Caki2 (cell line): ENCODE measurements around the gene POC1A. TPM values are rescaled to one million over a fixed set of nuclear protein-coding genes. Genes with fewer than 3 reads are reported as not detected.
"Not testable (repeated sequence)": the region's sequence is repeated elsewhere in the genome, so short reads cannot be mapped to it uniquely, and the experiment has no call there.

Source experiments
- DNase-seq: peaks from one replicate; pipeline ENCODE4 v3.0.0-alpha.2; 2015; ENCODE audit warnings: low read depth
- in situ Hi-C: cut with HindIII; loops from 2 replicates; pipeline ENCODE4 v1.10.0; 2016; ENCODE audit warnings: low sequenced_read_pairs, low pct_unique_long_range_greater_than_20kb, mixed read lengths
- total RNA-seq: library from RNA; depleted of rRNA; stranded (reverse); fragments of >200 nt; shearing (Covaris generic); gene quantifications from 2 replicates; pipeline ENCODE4 v1.2.3, GENCODE V29; 2014; ENCODE audit warnings: low replicate concordance

Gene POC1A
- total RNA-seq, 1 experiment from 2014 or later: 20.8 TPM

DNA sequence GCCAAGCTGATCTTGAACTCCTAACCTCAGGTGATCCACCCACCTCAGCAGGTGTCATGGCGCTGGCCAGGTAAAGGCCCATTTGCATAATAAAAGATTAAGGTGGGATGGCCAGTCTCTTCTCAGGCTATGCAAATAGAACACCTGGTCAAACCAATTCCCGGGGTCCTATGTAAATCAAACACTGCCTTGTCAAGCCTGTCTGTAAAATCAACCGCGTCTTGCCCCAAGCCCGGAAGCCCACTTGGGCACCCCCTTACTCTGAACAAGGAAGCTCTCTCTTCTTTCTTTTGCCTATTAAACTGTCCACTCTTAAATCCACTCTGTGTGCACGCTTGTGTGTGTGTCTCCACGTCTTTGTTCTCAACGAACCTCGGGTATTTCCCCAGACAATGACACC, 13.0 kb upstream of the POC1A start:
- in situ Hi-C loops: no loop called here
- no peak for DNase-seq

DNA sequence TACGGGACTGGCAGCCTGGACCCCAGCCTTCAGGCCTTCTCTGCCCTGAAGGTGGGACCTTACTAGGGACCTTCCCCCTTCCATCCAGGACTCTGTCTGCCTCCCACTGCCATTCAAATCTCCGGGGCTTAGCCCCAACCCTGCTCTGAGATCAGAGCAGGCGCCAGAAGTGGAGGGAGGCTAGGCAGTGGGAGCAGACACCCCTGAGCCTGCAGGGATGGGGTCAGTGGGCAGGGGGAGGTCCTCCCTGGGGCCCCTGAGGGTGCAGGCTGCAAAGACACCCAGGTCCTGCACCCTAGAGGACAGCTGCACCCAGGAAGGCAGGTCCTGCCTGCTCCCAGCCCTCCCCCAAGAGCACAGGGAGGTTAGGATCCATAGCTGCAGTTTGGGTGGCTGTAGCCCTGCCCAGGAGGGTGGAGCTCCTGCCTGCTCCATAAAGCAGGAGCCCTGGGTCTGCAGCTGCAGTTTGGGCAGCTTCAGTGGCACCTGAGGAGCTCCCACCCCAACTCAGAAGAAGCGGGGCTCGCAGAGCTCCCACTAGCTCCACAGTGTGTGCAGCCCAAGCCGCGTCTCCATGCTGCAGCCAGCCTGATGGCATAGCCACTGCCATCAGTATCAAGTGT, 8.1 kb upstream of the POC1A start:
- in situ Hi-C loops: no loop called here
- no peak for DNase-seq

DNA sequence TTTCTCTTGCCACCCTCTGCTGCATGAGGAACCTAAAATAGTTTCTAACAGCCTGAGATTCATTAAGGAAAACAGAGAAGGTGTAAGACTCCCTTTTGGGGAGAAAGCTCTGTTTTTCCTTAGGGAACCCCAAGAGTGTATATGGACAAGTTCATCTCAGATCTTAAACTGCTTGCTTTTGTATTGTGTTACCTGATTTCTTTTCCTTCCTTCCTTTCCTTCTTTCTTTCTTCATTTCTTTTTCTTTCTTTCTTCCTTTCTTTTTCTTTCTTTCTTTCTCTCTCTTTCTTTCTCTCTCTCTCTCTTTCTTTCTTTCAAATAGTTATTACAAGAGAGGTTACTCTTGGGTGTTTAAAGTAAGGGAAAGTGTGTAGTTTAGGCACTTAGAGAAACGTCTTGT, 5.3 kb upstream of the POC1A start:
- no peak for DNase-seq
- in situ Hi-C loops: no loop called here

DNA sequence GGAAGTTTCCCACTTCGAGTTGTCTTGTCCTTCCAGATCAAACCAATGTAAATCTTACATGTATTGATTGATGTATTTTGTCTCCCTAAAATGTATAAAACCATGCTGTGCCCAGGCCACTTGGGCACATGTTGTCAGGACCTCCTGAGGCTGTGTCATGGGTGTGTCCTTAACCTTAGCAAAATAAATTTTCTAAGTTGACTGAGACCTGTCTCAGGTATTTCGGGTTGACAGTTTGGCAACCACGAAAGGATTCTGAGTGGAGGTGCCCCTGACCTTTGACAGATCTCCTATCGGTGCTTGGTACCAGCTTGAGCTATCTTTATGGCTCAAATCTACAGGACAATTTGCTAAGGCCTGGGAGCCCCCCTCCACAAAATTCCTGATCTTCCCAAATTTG, 1.7 kb upstream of the POC1A start:
- in situ Hi-C loops: no loop called here
- no peak for DNase-seq

DNA sequence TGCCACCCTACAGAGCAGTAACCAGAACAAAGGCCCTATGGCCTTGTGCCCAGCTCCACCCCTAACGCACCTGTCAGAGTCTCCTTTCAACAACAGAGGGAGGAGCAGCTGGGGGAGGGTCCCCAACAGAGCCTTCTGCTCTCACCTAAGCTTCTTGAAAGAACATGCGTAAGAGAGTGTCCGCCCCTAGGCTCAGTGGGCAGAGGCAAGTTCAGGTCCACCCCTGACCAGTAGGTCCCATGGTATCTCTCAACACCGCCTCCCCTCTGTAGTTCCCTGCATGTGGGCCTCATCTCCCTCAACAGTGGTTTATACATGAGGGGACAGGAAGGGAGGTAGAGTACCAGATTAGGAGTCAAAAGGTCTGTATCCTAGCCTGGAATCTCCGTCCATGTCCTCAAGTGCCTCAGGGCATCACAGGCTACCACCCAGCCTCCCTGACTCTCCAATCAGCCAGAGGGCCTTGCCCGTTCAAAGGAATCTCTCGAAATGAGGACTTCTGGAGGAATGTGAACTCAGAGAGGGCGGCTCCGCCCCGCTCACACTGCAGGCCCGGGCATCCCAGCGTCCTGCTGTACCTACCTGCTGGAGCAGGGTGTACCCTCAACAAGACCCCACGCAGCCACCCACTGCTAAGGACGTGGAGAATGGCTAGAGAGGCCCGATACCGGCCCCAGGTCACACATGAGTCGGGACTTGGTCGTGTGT, 680 bp downstream of the POC1A start:
- in situ Hi-C loops: no loop called here
- peak; percentile 50 for DNase-seq

DNA sequence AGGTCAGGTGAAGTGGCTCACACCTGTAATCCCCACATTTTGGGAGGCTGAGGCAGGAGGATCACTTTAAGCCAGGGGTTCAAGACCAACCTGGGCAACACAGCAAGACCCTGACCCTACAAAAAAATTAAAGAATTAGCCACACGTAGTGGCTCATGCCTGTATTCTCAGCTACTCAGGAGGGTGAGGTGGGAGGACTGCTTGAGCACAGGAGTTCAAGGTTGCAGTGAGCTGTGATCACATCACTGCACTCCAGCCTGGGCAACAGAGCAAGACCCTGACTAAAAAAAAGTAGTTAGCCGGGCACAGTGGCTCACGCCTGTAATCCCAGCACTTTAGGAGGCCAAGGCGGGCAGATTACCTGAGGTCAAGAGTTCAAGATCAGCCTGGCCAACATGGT, 2.2 kb downstream of the POC1A start:
- in situ Hi-C loops, DNase-seq: not testable (repeated sequence)

DNA sequence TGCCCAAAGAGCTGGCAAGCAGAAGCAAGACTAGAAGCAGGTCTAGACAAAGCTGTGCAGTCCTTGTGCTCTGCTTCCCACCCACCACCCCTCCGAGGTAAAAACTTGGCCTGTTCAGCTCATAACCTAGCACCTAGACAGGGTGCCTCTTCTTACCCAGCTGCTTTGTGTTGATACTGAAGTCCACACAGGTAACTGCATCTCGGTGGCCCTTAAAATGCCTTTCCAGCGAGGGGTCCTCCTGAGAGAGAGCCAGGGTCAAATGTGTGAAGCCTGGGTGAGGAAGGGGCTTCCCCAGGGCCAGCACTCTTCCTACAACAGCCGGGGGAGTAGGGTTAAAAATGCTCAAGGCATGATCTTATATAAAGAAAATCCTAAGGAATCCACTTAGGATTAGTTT, 3.4 kb downstream of the POC1A start:
- no peak for DNase-seq
- in situ Hi-C loops: no loop called here

DNA sequence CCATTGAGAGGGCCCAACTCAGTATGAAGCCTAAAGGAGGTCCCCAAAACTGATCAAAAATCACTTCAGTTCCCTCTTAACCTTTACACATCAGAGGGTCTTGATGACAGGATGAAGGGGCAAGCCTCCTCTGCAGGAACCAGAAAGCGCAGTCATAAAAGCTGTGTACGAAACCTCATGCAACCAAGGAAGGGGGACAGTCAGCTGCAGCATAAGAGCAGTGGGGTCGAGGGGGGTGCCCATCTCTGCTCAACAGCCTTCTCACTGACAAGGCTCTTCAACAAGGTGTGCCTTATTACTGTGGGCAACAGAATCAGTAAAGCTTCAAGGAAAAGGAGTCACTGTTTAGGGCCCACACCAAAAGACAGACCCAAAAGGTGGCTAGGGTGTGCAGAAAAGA, 3.9 kb downstream of the POC1A start:
- in situ Hi-C loops: no loop called here
- no peak for DNase-seq

DNA sequence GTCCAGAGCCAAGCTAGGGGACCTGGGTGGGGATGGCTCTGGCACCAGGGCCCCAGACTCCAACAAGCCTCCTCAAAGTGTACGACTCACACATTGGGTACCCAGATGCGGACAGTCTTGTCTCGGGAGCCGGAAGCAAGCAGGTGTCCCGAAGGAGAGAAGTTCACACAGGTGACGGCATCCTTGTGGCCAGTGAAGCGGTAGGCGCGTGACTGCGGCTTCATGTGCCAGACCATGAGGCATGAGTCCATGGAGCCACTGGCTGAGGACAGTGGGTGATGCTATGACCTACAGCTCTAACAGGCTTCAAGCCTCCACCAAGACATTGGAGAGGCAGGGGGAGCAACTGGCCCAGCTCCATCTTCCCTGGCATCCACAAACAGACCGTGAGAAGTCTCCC, 4.5 kb downstream of the POC1A start:
- no peak for DNase-seq
- in situ Hi-C loops: no loop called here

DNA sequence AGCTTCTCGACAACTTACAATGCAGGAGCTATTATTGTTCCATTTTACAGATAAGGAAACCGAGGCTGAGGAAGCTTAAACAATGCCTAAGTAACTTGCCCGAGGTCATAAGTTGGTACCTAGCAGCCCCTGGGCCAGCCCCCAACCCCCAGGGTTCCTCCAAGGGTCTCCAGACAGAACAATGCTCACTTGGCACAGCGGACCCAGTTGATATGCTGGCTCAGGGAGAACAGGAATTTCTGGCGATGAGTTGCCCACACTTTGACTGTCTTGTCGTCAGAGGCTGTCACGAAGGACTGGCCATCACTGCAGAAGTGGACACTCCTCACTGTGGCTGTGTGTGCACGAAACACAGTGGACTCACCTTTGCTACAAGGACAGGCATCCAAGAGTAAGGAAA, 5.2 kb downstream of the POC1A start:
- in situ Hi-C loops: no loop called here
- DNase-seq: no peak

DNA sequence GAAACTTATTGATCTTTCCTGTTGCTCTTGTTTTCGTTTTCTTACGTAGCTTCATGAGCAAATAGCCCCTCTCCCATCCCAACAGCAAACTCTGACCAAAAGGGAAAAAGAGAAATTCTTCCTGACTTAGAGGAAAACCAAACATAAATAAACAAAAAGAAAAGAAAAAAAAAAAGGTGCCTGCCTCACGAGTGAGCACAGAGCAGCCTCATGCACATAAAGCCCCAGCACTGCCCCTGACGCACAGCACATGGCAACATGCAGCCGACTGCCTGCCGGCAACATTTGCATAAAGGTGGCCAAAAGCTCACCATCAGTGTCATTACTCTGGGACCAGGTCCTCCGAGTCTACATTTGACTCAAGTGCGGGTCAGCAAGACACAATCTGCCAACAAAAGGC, 6.4 kb downstream of the POC1A start:
- DNase-seq: no peak
- in situ Hi-C loops: no loop called here

DNA sequence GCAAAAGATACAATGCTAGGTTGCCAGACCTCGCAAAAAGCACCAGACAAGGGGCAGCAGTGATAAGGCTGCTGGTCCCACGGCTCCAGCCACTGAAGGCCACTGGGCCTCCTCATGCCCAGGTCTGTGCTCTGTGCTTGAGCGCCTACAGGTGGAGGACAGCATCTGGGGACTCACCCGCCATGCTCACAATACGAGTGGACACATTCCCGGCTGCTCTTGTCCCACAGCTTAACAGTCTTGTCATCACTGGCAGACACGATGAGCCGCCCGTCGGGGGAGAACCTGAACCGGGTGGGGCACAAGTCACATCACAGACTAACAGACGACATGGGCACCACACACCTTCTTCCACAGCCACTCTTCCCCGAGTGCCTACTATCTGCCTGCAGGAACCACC, 7.4 kb downstream of the POC1A start:
- in situ Hi-C loops: no loop called here
- no peak for DNase-seq

DNA sequence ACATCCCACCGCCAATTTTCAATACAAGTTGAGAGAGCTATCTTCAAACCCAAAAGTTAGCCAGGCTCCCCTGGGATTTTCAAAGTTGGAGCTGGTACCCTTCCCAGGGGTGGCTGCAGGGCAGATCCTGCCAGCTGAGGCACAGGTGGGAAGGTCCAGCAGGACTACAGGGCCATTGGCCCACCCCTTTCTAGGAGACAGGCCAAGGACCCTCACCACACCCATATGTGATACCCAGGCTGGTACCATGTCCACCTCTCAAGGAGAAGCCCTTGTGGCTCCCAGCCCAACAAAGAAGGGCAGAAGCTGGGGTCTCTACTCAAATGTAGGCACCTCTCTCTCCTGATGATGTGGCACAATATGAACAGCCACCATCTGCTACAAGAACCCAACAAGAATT, 8.0 kb downstream of the POC1A start:
- no peak for DNase-seq
- in situ Hi-C loops: no loop called here

DNA sequence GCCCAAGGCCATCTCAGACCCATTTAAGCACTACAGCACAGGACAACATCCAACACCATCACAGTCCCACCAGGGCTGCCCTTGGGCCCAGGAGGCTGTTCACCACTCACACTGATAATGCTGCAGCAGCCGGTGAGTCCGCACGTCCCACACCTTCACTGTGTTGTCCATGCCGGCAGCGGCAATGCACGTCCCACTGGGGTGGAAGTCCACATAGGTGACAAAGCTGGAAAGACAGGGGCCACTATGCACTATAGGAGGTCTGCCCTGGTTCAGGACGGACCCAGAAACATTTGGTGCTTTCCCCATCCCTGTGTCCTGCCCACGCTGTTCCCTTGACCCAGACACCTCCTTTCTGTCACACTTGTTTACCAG, 8.5 kb downstream of the POC1A start:
- DNase-seq: no peak
- in situ Hi-C loops: no loop called here

DNA sequence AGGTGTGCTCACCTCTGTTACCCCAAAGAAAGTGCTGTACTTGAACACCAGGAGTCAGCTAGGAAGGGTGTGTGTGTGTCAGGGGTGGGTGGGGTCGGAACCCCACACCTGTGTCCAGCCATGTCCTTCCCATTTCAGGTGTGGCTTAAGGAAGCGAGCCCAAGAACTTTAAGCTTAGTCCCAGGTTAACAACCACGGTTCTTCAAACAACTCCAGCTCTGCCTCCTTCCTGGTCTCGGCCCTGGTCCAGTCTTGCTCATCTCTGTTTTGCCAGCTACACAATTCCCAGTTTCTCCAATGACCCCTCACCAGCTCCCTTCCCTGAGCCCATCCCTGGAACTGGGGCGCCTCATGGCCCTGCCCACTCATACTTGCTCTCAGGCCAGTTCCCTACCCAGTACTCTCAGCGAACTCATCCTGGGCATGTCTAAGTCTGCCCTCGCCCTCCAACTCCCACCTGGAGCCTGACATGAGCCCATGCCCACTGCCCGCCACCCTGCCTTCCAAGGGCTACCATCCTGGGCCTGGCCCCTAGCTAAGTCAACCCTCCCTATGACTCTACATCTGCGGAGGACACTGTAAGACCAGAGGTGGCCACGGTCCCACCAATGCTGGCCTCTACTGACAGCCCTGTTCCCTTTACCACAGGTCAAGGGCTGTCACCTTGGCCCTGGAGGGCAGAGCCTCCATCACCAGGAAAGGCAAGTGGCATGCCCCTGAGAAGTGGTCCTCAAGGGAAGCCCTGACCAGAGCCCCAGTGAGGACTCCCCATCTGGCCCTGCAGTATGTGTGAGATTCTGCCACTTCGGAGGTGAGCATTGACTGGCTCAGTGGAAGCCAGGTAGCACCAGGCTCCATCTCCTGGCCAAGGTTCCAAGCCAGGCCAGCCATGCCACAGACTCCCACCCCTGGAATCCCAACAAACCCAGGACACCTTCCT, 9.2 kb downstream of the POC1A start:
- no peak for DNase-seq
- in situ Hi-C loops: no loop called here

DNA sequence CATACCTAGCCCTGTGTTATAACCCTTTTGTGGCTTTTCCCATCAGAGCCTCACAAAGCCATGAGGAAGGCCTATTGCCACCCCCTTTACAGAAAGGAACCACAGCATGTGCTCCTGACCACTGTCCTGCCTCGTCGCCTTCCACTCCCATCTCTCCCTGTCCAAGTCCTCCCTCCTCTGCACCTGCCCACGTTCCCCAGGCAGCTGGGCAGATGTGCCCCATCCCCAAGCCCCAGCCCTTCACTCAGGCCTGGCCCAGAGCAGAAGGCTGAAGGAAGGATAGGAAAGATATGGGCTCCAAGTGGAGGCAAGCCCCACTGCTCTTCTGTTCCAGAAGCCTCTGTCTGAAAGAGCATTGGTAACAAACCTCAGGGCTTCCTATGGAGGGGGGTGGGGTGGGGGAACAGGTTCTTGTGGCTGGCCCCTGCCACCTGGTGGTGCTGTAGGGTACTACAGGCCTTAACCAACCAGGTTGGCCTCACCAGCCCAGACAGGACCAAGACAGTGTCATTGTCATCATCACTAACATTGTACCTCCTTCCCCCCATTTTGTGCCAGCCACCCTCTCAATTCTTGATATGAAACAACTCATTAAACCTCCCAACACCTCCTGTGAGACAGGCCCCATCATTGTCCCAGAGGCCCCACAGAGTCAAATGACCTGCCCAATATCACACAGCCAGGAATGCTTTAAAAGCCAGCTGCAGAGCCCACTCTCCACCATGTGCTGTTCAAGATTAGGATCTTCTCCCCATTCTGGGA, 10.0 kb downstream of the POC1A start:
- peak; percentile 44 for DNase-seq
- in situ Hi-C loops: no loop called here

DNA sequence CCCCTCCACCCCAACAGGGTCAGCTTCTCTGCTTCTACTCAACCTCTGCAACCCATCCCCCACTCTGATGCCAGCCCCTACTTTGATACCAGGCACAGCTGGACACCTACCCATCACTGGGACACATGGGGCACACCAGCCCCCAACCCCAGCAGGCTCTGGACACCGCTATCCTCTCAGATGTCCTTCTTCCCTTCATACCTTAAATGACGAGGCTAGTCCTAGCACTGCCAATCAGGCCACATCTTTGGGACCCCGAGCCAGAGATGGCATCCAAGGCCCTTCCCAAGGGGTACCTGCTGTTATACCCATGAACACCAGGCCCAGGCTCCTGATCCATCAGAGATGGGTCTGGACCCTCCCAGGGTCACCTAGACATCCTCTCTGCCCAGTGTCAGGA, 10.6 kb downstream of the POC1A start:
- no peak for DNase-seq
- in situ Hi-C loops: no loop called here

DNA sequence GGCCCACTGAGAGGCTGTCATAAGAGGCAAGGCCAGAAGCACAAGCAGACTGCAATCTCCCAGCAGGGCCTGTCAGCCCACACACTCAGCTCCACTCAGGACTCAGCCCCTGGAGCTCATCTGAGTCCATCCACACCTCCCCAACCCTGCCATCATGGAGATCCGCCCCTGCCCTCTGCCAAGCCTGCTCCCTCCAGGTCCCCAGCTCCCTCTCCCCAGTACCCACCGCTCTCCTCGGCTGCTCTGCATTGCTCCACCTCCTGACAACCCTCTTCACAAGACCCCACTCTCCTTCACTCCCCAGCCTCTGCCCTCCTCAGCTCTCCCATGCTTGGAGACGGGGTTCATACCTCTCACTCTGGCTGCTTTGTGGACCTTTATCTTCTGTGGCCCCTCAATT, 11.1 kb downstream of the POC1A start:
- in situ Hi-C loops: no loop called here
- no peak for DNase-seq

DNA sequence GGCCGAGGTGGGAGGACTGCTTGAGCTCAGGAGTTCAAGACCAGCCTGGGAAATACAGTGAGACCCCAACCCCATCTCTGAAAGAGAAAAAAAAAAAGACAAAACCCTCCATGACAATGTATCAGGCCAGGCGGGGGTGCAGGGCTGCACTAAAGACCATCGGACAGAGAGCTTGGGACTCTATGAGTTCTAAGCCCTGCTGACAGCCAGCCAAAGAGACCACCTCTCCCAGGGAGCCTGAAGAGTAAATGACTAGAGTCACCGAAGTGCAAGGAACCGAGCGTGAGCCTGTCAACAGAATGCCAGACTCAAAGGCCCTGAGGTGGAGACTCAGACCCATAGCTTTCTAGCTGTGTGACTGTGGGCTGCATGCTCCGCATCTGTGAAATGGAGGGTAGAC, 12.5 kb downstream of the POC1A start:
- DNase-seq: no peak
- in situ Hi-C loops: no loop called here
